Ectodermal cell (in vitro differentiated cells): ENCODE data around the gene ANXA4.
"Not testable (repeated sequence)": the region's sequence is repeated elsewhere in the genome, so short reads cannot be mapped to it uniquely, and the experiment has no call there.

ENCODE experiments used
- H3K27ac ChIP-seq: 2 replicates; pipeline ENCODE4 v1.7.0; 2013; ENCODE audit warnings: mild to moderate bottlenecking, low read depth, low read length; ENCODE audit not compliant: insufficient read depth, poor library complexity, severe bottlenecking
- H3K27me3 ChIP-seq: 2 replicates; pipeline ENCODE4 v1.7.0; 2013; ENCODE audit warnings: mild to moderate bottlenecking, low read length; ENCODE audit not compliant: insufficient read depth, control insufficient read depth, poor library complexity, severe bottlenecking
- H3K36me3 ChIP-seq: one replicate; pipeline ENCODE4 v1.7.0; 2013; ENCODE audit warnings: low read length; ENCODE audit not compliant: control insufficient read depth, insufficient read depth
- H3K4me1 ChIP-seq: one replicate; pipeline ENCODE4 v1.7.0; 2013; ENCODE audit warnings: low read length; ENCODE audit not compliant: control insufficient read depth, insufficient read depth
- H3K4me3 ChIP-seq: 2 replicates; pipeline ENCODE4 v1.7.0; 2013; ENCODE audit warnings: low read depth, low read length, control low read depth; ENCODE audit not compliant: insufficient read depth
- H3K9me3 ChIP-seq: 2 replicates; pipeline ENCODE4 v1.7.0; 2013; ENCODE audit warnings: mild to moderate bottlenecking, low read length, moderate library complexity; ENCODE audit not compliant: control insufficient read depth
- WGBS, 2 experiments: methylation state at CpG; one replicate each; pipeline ENCODE4 v1.1.7; 2013; ENCODE audit warnings: missing lambda C conversion rate in 2 of 2; 5-methylcytosine and 5-hydroxymethylcytosine counted together

Gene ANXA4

GRCh38 chr2:69827796-69828540 lies 86.0 kb downstream of the ANXA4 start:
- 93 to 94% methylated on average over 9 of the region's 9 CpGs for WGBS, 2 experiments

GRCh38 chr2:69828938-69829255 lies 87.0 kb downstream of the ANXA4 start:
- Histone ChIP-seq H3K4me1 (no peaks in the 10 kb centered on the region), H3K9me3 (no peaks in the 10 kb centered on the region), H3K36me3 (no peaks in the 10 kb centered on the region), H3K4me3 (peak overlapping the region; percentile 92), H3K27me3 (no peaks in the 10 kb centered on the region), H3K27ac (peak overlapping the region; percentile 90)
- WGBS, 2 experiments = 13 to 17% methylated on average over 7 of the region's 7 CpGs

More at GRCh38 chr2:69827796-69828540, 86.0 kb downstream of the ANXA4 start:
- no peaks in the 10 kb centered on the region for H3K36me3 ChIP-seq
- no peaks in the 10 kb centered on the region for H3K27me3 ChIP-seq
- H3K4me3 ChIP-seq = no peak overlapping the region
- H3K4me1 ChIP-seq = no peaks in the 10 kb centered on the region
- no peaks in the 10 kb centered on the region for H3K9me3 ChIP-seq
- no peak overlapping the region for H3K27ac ChIP-seq

- Histone ChIP-seq H3K9me3 (no peaks in the 10 kb centered on the region), H3K36me3 (no peaks in the 10 kb centered on the region)
- 0% methylated on average over 74 of the region's 74 CpGs for WGBS, 2 experiments
These were observed 87.5 kb downstream of the ANXA4 start, which contains the start of gene GMCL1 for GRCh38 chr2:69829256-69830044. GMCL1 (plus strand) TSS chr2:69829660; CDS start chr2:69829893, 233 bp downstream.

GRCh38 chr2:69830045-69830905 lies 88.3 kb downstream of the ANXA4 start:
- 4% methylated on average over 45 of the region's 45 CpGs for WGBS, 2 experiments
- Histone ChIP-seq H3K4me1 (no peaks in the 10 kb centered on the region), H3K36me3 (no peaks in the 10 kb centered on the region), H3K27ac (no peak overlapping the region), H3K27me3 (no peaks in the 10 kb centered on the region), H3K9me3 (no peaks in the 10 kb centered on the region), H3K4me3 (peak overlapping the region; percentile 92)

More at GRCh38 chr2:69829256-69830044, 87.5 kb downstream of the ANXA4 start, which contains the start of gene GMCL1:
- H3K4me3 ChIP-seq = peak within 1 kb of the TSS; percentile 92
- H3K4me1 ChIP-seq = no peaks in the 10 kb centered on the region
- no peaks in the 10 kb centered on the region for H3K27me3 ChIP-seq
- peak within 1 kb of the TSS; percentile 90 for H3K27ac ChIP-seq

GRCh38 chr2:69830906-69831241 lies 88.9 kb downstream of the ANXA4 start:
- H3K4me1 ChIP-seq, H3K36me3 ChIP-seq, H3K27ac ChIP-seq, H3K9me3 ChIP-seq, H3K27me3 ChIP-seq: not testable (repeated sequence)
- peak overlapping the region; percentile 92 for H3K4me3 ChIP-seq
- 88 to 90% methylated on average over 13 of the region's 13 CpGs for WGBS, 2 experiments

GRCh38 chr2:69831354-69831905 lies 89.5 kb downstream of the ANXA4 start:
- H3K9me3 ChIP-seq = no peaks in the 10 kb centered on the region
- WGBS, 2 experiments = 93 to 95% methylated on average over 6 of the region's 6 CpGs
- no peak overlapping the region for H3K4me3 ChIP-seq
- H3K4me1 ChIP-seq = no peaks in the 10 kb centered on the region
- no peaks in the 10 kb centered on the region for H3K27me3 ChIP-seq
- H3K36me3 ChIP-seq = no peaks in the 10 kb centered on the region
- H3K27ac ChIP-seq = no peak overlapping the region

- Histone ChIP-seq H3K4me1 (no peaks in the 10 kb centered on the region), H3K36me3 (no peaks in the 10 kb centered on the region), H3K9me3 (no peaks in the 10 kb centered on the region), H3K27ac (no peak overlapping the region), H3K27me3 (no peaks in the 10 kb centered on the region), H3K4me3 (no peak overlapping the region)
- 86 to 100% methylated on average over 1 to 3 of the region's 3 CpGs for WGBS, 2 experiments
These were observed 91.8 kb downstream of the ANXA4 start for GRCh38 chr2:69833752-69834151.

- H3K9me3 ChIP-seq = no peaks in the 10 kb centered on the region
- no peak overlapping the region for H3K27ac ChIP-seq
- H3K4me1 ChIP-seq = no peaks in the 10 kb centered on the region
- WGBS, 2 experiments = 90 to 95% methylated on average over 2 of the region's 2 CpGs
- no peak overlapping the region for H3K4me3 ChIP-seq
- peaks cover 7% of the 10 kb centered on the region for H3K36me3 ChIP-seq
- H3K27me3 ChIP-seq = no peaks in the 10 kb centered on the region
These were observed 93.7 kb downstream of the ANXA4 start for GRCh38 chr2:69835666-69836065.

- no peak overlapping the region for H3K27ac ChIP-seq
These were observed 94.4 kb downstream of the ANXA4 start for GRCh38 chr2:69836316-69836715.

More at GRCh38 chr2:69836316-69836715, 94.4 kb downstream of the ANXA4 start:
- 66 to 68% methylated on average over 5 of the region's 5 CpGs for WGBS, 2 experiments
- Histone ChIP-seq H3K27me3 (no peaks in the 10 kb centered on the region), H3K9me3 (no peaks in the 10 kb centered on the region), H3K36me3 (peaks cover 7% of the 10 kb centered on the region), H3K4me3 (no peak overlapping the region), H3K4me1 (no peaks in the 10 kb centered on the region)
